ENCODE results near the gene UQCR11. TPM values are rescaled to one million over a fixed set of nuclear protein-coding genes. Genes with fewer than 3 reads are reported as not detected.

Gene UQCR11
- total RNA-seq, 1 donor from 2014 or later: 203 TPM

DNA sequence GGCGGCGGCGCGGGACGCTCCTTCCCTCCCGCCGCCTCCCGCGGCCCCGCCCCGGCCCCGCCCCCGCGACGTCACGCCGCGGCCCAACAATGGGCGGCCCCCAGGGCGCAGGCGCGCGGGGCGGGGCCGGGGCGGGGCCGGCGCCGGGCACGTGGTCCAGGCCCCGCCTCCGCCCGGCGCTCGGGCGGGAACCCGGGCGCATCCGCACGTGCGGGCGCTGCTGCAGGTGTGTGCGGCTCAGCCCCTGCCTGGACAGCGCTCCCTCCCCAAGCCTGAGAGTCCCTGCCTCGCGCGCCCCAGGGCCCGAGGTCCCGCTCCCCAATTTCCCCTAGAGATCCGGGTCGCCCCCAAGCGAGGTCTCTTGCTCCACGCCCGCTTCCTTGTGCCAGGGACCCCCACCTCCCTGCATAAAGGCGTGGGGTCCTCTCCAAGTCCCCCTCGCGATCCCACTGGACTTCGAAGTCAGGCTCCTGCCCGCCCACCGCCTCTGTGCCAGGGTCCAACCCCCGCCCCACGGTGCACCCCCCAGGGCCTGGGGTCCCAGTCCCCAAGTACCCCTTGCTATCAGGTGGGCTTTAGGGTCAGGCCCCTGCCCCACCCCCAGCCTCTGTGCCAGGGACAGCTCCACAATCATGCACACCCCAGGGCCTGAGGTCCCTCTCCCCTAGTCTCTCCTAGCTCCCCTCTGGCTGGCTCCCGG is 36.8 kb downstream of the UQCR11 start, which contains the start of gene MEX3D:
TSS of gene MEX3D (minus strand) at position 6 of the 700 bp plus-strand sequence. CDS start 267 bp downstream, outside the sequence.
- Mint-ChIP-seq H3K27me3 (ENCODE audit: unreplicated experiment) (peaks cover 4% of the 10 kb centered on the region), H3K36me3 (ENCODE audit: unreplicated experiment) (peaks cover 3% of the 10 kb centered on the region), H3K4me3 (ENCODE audit: unreplicated experiment) (peak within 1 kb of the TSS; percentile 68), H3K27ac (ENCODE audit: unreplicated experiment) (peak within 1 kb of the TSS; percentile 64), H3K9me3 (ENCODE audit: unreplicated experiment) (no peaks in the 10 kb centered on the region), H3K4me1 (ENCODE audit: unreplicated experiment) (peaks cover 22% of the 10 kb centered on the region)
- DNase-seq (ENCODE audit: extremely low spot score, unreplicated experiment): no peak
- TF ChIP-seq, protein P1, sequence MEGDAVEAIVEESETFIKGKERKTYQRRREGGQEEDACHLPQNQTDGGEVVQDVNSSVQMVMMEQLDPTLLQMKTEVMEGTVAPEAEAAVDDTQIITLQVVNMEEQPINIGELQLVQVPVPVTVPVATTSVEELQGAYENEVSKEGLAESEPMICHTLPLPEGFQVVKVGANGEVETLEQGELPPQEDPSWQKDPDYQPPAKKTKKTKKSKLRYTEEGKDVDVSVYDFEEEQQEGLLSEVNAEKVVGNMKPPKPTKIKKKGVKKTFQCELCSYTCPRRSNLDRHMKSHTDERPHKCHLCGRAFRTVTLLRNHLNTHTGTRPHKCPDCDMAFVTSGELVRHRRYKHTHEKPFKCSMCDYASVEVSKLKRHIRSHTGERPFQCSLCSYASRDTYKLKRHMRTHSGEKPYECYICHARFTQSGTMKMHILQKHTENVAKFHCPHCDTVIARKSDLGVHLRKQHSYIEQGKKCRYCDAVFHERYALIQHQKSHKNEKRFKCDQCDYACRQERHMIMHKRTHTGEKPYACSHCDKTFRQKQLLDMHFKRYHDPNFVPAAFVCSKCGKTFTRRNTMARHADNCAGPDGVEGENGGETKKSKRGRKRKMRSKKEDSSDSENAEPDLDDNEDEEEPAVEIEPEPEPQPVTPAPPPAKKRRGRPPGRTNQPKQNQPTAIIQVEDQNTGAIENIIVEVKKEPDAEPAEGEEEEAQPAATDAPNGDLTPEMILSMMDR (IDR thresholded peaks at IDR 0.05): no peak

DNA sequence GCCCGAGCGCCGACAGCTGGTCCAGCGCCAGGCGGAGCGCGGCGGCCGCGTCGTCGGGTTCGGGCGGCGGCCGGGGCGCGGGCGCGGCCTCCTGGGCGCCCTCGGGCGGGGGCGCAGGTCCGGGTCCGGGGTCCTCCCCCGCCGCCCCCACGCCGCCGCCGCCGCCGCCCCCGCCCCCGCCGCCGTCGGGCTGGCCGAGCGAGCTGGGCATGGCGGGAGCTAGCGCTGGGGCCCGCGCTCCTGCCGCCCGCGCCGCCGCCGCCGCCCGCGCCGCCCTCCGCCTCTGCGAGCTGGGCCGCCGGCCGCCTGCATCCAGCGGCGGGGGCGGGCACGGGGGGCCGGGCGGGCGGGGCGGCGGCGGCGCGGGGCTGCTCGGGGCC is 37.4 kb downstream of the UQCR11 start:
- no peak for DNase-seq (ENCODE audit: extremely low spot score, unreplicated experiment)
- no peak overlapping the region for H3K27ac Mint-ChIP-seq (ENCODE audit: unreplicated experiment)

DNA sequence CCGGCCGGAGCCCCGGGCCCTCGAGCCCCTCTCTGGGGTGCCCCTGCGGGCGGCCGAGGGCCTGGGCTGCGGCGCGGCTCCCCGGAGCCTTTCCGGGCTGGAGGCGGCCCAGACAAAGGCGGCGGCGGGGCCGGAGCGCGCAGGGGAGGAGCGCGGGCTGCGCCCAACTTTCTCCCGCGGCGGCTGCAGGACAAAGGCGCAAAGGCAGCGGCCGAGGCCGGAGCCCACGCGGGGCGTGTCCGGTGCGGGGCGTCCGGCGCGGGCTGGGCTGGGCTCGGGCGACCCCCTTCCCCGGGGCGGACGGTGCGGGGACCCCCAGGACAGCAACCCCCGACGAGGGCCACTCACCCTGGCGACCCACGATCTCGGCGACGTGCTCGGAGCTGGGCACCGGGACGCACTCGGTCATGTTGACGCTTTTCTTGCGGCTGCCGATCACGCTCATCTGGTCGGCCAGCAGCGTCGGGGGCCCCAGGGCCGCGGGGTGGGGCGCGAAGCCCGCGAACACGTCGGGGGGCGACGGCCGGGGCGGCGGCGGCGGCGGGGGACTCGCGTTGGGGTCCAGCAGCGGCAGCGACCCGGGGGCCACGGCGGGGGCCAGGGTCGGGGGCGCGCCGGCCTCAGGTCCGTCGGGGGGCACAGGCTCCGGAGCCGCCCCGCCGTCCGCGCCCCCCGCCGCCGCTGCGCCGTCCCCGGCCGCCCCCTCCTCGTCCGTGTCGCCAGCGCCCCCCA is 38.0 kb downstream of the UQCR11 start:
- Mint-ChIP-seq H3K4me1 (ENCODE audit: unreplicated experiment) (peaks cover 22% of the 10 kb centered on the region), H3K27ac (ENCODE audit: unreplicated experiment) (peak overlapping the region; percentile 68), H3K9me3 (ENCODE audit: unreplicated experiment) (no peaks in the 10 kb centered on the region), H3K4me3 (ENCODE audit: unreplicated experiment) (peak overlapping the region; percentile 70), H3K27me3 (ENCODE audit: unreplicated experiment) (peaks cover 4% of the 10 kb centered on the region), H3K36me3 (ENCODE audit: unreplicated experiment) (peaks cover 3% of the 10 kb centered on the region)
- DNase-seq (ENCODE audit: extremely low spot score, unreplicated experiment): no peak
- TF ChIP-seq, protein P1 (IDR thresholded peaks at IDR 0.05): no peak

More for the DNA sequence above, 37.4 kb downstream of the UQCR11 start:
- TF ChIP-seq, protein P1 (IDR thresholded peaks at IDR 0.05): no peak
- Mint-ChIP-seq H3K36me3 (ENCODE audit: unreplicated experiment) (peaks cover 3% of the 10 kb centered on the region), H3K9me3 (ENCODE audit: unreplicated experiment) (no peaks in the 10 kb centered on the region), H3K27me3 (ENCODE audit: unreplicated experiment) (peaks cover 4% of the 10 kb centered on the region), H3K4me3 (ENCODE audit: unreplicated experiment) (no peak overlapping the region), H3K4me1 (ENCODE audit: unreplicated experiment) (peaks cover 21% of the 10 kb centered on the region)

DNA sequence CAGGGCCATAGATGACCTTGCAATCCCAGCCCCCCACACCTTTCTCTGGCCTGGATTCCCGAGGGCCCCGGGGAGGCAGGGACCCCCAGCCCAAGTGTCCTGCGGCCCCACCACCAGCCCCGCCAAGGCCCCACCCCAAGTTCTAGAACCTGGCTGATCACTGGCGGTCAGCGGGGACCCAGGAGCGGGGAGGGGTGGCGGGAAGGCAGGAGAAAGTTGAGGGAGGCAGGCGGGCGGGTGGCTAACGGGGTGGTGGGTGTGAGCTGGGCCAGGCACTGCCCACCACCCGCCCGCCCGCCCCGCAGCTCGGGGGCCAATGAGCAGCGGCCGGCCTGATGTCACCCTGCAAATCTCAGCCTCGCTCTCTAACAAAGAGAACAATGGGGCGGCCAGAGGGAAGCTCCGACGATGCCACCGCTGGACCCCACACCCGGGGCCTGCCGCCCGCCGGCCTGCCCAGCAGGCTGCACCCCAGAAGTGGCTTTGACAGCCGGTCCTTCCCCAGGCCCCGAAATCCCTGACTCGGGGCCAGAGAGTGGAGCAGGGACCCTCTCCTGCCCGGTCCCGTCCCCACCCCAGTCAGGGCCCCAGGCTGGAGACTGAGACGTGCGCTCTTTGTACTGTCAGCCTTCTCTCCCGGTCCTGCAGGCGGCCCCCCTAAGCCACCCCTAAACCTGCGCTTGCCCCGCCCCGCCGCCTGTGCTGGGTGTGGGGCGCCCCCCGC is 38.7 kb downstream of the UQCR11 start:
- peak; percentile 91 for DNase-seq (ENCODE audit: extremely low spot score, unreplicated experiment)
- Mint-ChIP-seq H3K27ac (ENCODE audit: unreplicated experiment) (peak overlapping the region; percentile 68), H3K9me3 (ENCODE audit: unreplicated experiment) (no peaks in the 10 kb centered on the region), H3K27me3 (ENCODE audit: unreplicated experiment) (peaks cover 4% of the 10 kb centered on the region), H3K4me1 (ENCODE audit: unreplicated experiment) (peaks cover 22% of the 10 kb centered on the region), H3K4me3 (ENCODE audit: unreplicated experiment) (peak overlapping the region; percentile 70), H3K36me3 (ENCODE audit: unreplicated experiment) (peaks cover 3% of the 10 kb centered on the region)
- TF ChIP-seq, protein P1 (IDR thresholded peaks at IDR 0.05): no peak
